ENCODE measurements around the gene HELZ2.
"Not testable (repeated sequence)": the region's sequence is repeated elsewhere in the genome, so short reads cannot be mapped to it uniquely, and the experiment has no call there.

Gene HELZ2

GRCh38 chr20:63619086-63619485 is 45.0 kb upstream of the HELZ2 start:
- ChIA-PET CTCF (interaction anchor here (1.0 kb wide), 1 partner anchor 355 kb away, joined by 3 read pairs; no protein-coding TSS in a partner anchor), POLR2A (no interaction called here)
- no peak overlapping the region for H3K4me3 ChIP-seq (ENCODE audit: low read depth, low read length)
- DNase-seq (ENCODE audit: low read depth, low spot score): no peak
- TF ChIP-seq, protein P1, sequence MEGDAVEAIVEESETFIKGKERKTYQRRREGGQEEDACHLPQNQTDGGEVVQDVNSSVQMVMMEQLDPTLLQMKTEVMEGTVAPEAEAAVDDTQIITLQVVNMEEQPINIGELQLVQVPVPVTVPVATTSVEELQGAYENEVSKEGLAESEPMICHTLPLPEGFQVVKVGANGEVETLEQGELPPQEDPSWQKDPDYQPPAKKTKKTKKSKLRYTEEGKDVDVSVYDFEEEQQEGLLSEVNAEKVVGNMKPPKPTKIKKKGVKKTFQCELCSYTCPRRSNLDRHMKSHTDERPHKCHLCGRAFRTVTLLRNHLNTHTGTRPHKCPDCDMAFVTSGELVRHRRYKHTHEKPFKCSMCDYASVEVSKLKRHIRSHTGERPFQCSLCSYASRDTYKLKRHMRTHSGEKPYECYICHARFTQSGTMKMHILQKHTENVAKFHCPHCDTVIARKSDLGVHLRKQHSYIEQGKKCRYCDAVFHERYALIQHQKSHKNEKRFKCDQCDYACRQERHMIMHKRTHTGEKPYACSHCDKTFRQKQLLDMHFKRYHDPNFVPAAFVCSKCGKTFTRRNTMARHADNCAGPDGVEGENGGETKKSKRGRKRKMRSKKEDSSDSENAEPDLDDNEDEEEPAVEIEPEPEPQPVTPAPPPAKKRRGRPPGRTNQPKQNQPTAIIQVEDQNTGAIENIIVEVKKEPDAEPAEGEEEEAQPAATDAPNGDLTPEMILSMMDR (IDR thresholded peaks at IDR 0.05; ENCODE audit: insufficient read depth, low read length, missing control alignments): no peak

- no peak overlapping the region for H3K4me3 ChIP-seq (ENCODE audit: low read depth, low read length)
- TF ChIP-seq, protein P1 (IDR thresholded peaks at IDR 0.05; ENCODE audit: insufficient read depth, low read length, missing control alignments): no peak
- ChIA-PET POLR2A (no interaction called here), CTCF (interaction anchor here (1.0 kb wide), 1 partner anchor 355 kb away, joined by 3 read pairs; no protein-coding TSS in a partner anchor)
- no peak for DNase-seq (ENCODE audit: low read depth, low spot score)
Observed at GRCh38 chr20:63618291-63618980, 44.4 kb upstream of the HELZ2 start.

DNA sequence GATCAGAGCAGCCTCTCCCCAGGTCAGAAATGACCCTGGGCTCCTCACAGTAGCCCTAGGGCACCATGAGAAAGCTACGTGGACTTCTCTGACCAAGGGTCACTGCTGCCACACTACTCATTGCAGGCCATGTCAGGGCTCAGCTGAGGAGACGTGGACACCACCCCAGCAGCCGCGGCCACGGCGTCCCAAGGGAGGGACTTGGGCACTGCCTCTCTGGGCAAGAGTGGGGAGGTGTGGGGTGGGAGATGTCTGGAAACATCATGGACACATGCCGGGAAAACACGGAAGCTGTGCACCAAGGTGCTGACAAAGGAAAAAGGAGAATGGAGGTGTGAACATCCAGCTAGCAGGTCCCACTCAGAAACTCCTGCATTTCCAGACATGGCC is 43.8 kb upstream of the HELZ2 start:
- ChIA-PET POLR2A (interaction anchor here (1.1 kb wide), 1 partner anchor 9 kb away, joined by 3 read pairs; no protein-coding TSS in a partner anchor), CTCF (no interaction called here)
- no peak for DNase-seq (ENCODE audit: low read depth, low spot score)
- H3K4me3 ChIP-seq (ENCODE audit: low read depth, low read length): no peak overlapping the region
- TF ChIP-seq, protein P1 (IDR thresholded peaks at IDR 0.05; ENCODE audit: insufficient read depth, low read length, missing control alignments): no peak

DNA sequence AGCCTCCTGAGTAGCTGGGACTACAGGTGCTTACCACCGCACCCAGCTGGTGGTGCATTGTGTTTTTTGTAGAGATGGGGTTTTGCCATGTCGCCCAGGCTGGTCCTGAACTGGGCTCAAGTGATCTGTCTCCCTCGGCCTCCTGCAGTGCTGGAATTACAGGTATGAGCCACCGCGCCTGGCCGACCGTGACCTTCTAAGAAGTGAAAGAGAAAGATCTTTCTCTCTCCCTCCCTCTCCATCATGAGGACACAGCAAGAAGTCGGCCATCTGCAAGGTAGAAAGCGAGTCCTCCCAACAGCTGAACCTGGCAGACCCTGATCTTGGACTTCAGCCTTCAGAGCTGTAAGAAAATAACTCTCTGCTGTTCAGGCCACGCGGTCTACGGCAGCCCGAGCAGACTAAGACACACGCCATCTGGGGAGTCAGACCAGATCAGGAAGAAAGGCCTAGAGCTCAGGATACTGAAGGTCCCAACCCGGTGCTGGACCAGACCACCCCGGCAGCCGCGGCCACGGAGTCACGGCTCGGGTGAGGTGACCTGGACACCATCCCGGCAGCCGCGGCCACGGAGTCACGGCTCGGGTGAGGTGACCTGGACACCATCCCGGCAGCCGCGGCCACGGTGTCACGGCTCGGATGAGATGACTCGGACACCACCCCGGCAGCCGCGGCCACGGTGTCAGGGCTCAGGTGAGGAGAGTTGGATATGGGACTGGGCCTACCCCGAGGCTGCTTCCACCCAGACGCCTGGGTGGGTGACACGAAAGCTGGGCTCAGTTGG is 43.2 kb upstream of the HELZ2 start:
- ChIA-PET CTCF (no interaction called here), POLR2A (interaction anchor here (1.1 kb wide), 1 partner anchor 10 kb away, joined by 3 read pairs; no protein-coding TSS in a partner anchor)
- no peak overlapping the region for H3K4me3 ChIP-seq (ENCODE audit: low read depth, low read length)
- TF ChIP-seq, protein P1 (IDR thresholded peaks at IDR 0.05; ENCODE audit: insufficient read depth, low read length, missing control alignments): no peak
- no peak for DNase-seq (ENCODE audit: low read depth, low spot score)

DNA sequence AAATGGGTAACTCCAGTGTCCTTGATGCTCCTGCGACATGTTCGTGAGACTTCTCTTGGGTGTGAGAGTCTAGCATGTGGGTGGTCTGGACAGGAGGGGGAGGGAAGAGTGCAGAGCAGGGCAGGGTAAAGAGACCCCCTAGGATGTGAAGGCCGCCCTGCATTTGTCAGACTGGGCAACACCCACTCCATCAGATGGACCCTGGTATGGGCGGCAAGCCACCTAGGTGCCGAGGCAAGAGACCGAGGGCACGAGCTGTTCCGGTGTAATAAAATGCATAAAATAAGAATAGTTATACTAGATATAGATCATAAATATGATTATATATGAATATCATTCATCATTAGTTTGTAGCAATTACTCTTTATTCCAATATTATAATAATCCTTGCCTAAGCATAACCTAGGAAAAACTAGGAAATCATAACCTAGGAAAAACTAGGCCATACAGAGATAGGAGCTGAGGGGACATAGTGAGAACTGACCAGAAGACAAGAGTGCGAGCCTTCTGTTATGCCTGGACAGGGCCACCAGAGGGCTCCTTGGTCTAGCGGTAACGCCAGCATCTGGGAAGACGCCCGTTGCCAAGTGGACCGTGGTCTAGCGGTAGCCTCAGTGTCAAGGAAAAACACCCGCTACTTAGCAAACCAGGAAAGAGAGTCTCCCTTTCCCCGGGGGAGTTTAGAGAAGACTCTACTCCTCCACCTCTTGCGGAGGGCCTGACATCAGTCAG is 40.0 kb upstream of the HELZ2 start:
- DNase-seq (ENCODE audit: low read depth, low spot score); H3K4me3 ChIP-seq (ENCODE audit: low read depth, low read length); POLR2A ChIA-PET: not testable (repeated sequence)
- CTCF ChIA-PET: interaction anchor here (0.9 kb wide), 1 partner anchor 8 kb away, joined by 3 read pairs; no protein-coding TSS in a partner anchor

DNA sequence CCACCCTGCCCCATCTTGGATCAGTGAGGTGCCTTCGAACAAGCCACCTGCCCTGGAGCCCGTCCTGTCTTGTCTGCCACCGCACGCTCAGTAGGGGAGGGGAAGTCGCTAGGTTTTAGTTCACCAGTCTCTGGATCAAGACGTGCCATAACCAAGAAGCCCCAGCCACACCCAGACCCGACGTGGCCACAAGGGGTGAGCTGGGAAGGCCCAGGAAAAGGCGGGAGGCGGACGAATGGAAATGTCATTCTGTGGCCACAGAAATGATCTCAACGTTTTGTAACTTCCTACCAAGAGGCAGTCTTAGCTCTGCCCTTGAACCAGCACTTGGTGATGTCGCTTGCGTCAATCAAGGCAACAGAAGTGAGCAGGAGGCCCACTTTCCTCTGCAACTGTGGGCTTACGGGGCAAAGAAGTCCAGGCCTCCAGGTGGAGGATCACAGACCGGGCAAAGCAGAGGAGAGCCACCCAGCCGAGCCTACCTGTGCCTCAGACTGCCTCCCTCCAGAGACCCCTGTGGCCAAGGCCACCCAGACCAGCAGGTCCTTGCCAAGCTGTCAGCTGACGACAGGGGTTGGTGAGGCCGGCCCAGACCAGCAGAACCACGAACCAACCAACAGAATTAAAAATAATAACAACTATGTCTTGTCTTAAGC is 38.4 kb upstream of the HELZ2 start:
- POLR2A ChIA-PET: no interaction called here
- CTCF ChIA-PET: no interaction called here
- TF ChIP-seq, protein P1 (IDR thresholded peaks at IDR 0.05; ENCODE audit: insufficient read depth, low read length, missing control alignments): no peak
- no peak overlapping the region for H3K4me3 ChIP-seq (ENCODE audit: low read depth, low read length)
- DNase-seq (ENCODE audit: low read depth, low spot score): no peak
